Measurements from ENCODE around the gene ITGA4.
"Not testable (repeated sequence)": the region's sequence is repeated elsewhere in the genome, so short reads cannot be mapped to it uniquely, and the experiment has no call there.

The ITGA4 gene

GRCh38 chr2:181457121-181457740 is at the start of gene ITGA4:
Gene ITGA4, plus strand, starts transcription at chr2:181457386. Its CDS starts 269 bp downstream, at chr2:181457655.
- peak; percentile 70 to 77 for DNase-seq (ENCODE audit: low read depth in 2 of 2, low spot score in 1 of 2)

- no peak for DNase-seq (ENCODE audit: low read depth in 2 of 2, low spot score in 1 of 2)
Measured at GRCh38 chr2:181408861-181409260, 48.3 kb upstream of the ITGA4 start.

- no peak for DNase-seq (ENCODE audit: low read depth in 2 of 2, low spot score in 1 of 2)
Measured at GRCh38 chr2:181411105-181411849, 45.9 kb upstream of the ITGA4 start.

- no peak for DNase-seq (ENCODE audit: low read depth in 2 of 2, low spot score in 1 of 2)
Measured at GRCh38 chr2:181419129-181419855, 37.9 kb upstream of the ITGA4 start.

- DNase-seq (ENCODE audit: low read depth in 2 of 2, low spot score in 1 of 2): no peak
Measured at GRCh38 chr2:181420259-181421130, 36.7 kb upstream of the ITGA4 start.

DNA sequence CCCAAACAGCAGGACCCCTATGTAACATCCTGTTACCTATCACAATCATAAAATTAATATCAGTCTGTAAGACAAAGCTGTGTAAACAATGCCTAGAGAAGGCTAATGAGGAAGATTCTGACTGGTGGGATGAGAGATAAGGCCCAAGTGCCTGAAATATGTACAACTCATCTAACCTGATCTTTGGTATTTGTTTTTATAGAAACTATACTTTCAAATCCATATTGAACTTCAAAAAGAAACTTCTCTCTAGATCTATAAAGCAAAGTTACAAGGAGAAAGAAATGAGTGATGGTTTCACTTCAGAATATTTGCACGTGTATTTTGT is 36.1 kb upstream of the ITGA4 start:
- no peak for DNase-seq (ENCODE audit: low read depth in 2 of 2, low spot score in 1 of 2)

DNA sequence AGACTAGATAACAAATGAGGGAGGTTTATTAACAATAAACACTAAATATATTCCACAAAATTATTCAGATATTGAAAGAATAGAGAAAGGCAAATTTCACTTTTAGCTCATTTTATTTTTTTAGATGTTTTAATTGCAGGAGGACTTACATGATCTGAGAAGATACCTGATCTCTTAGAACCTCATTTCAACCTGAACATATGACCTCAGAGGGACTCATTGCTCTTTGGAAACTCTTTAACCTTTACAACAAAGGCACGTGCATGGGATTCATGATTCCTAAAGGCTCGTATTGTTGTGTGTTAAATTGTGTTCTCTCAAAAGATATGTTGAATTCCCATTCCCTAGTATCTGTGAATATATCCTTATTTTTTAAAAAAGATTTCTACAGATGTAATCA is 35.7 kb upstream of the ITGA4 start:
- no peak for DNase-seq (ENCODE audit: low read depth in 2 of 2, low spot score in 1 of 2)

GRCh38 chr2:181426672-181427071 is 30.5 kb upstream of the ITGA4 start:
- DNase-seq (ENCODE audit: low read depth in 2 of 2, low spot score in 1 of 2): no peak

DNA sequence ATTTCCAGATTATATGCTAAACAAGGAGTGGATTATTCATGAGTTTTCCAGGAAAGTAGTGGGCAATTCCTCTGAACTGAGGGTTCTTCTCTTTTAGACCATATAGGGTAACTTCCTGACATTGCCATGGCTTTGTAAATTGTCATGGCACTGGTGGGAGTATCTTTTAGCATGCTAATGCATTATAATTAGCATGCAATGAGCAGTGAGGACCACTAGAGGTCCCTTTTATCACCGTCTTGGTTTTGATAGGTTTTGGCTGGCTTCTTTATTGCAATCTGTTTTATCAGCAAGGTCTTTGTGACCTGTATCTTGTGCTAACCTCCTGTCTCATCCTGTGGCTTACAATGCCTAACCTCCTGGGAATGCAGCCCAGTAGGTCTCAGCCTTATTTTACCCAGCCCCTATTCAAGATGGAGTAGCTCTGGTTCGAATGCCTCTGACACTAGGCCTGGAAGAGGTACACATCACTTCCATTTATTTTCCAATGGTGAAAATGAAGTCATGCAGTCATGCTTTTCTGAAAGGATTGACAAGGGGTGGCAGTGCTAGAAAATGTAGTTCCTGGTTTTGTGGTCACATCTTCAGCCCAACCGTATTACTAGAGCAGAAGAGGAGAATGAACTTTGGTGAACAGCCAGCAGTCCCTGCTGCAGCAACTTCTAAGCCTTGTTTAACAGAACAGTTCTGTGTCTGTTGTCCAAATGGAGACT is 26.6 kb upstream of the ITGA4 start:
- DNase-seq (ENCODE audit: low read depth in 2 of 2, low spot score in 1 of 2): no peak

GRCh38 chr2:181431674-181432073 is 25.5 kb upstream of the ITGA4 start:
- DNase-seq (ENCODE audit: low read depth in 2 of 2, low spot score in 1 of 2): no peak

GRCh38 chr2:181438261-181438660 is 18.9 kb upstream of the ITGA4 start:
- DNase-seq (ENCODE audit: low read depth in 2 of 2, low spot score in 1 of 2): no peak

GRCh38 chr2:181440344-181440743 is 16.8 kb upstream of the ITGA4 start:
- DNase-seq (ENCODE audit: low read depth in 2 of 2, low spot score in 1 of 2): no peak

- no peak for DNase-seq (ENCODE audit: low read depth in 2 of 2, low spot score in 1 of 2)
Measured at GRCh38 chr2:181440919-181441318, 16.3 kb upstream of the ITGA4 start.

GRCh38 chr2:181441670-181442069 is 15.5 kb upstream of the ITGA4 start:
- no peak for DNase-seq (ENCODE audit: low read depth in 2 of 2, low spot score in 1 of 2)

DNA sequence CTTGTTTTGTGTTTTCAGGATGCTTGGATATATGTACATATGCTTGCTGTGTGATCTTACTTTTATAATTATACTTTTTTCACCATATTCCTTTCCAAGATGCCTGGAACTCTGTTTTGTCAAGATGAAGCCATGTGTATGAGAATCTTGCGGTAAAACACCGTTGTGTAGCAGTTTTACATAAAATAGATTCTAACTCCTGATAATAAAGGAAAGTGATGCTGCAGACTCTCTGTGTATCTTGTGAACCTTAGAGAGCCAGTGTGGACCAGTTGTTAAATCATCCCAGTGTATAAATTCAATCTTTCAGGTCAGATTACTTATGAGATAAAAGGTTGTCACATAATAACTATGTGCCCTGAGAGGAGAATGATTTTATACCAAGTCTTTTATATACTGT is 12.5 kb upstream of the ITGA4 start:
- no peak for DNase-seq (ENCODE audit: low read depth in 2 of 2, low spot score in 1 of 2)

DNA sequence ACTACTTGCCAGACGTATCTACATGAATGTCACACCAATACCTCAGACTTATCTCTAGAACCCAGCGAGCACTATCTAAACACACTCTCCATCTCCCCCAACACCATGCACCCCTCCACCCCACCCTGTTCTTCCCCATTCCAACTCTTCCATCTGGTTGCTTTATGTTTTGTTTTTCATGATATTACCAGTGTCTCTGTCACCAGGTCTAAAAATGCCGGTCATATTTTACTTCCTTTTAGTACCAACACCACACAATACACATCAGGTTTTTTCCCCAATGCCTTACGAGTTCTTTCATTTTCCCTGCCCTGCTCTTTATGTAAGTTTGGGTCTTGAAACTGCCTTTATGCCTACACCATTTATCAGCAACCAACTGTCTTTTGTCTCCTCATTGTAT is 10.2 kb upstream of the ITGA4 start:
- no peak for DNase-seq (ENCODE audit: low read depth in 2 of 2, low spot score in 1 of 2)

DNA sequence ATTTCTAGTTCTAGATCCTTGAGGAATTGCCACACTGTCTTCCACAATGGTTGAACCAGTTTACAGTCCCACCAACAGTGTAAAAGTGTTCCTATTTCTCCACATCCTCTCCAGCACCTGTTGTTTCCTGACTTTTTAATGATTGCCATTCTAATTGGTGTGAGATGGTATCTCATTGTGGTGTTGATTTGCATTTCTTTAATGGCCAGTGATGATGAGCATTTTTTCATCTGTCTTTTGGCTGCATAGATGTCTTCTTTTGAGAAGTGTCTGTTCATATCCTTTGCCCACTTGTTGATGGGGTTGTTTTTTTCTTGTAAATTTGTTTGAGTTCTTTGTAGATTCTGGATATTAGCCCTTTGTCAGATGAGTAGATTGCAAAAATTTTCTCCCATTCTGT is 7.9 kb upstream of the ITGA4 start:
- not testable (repeated sequence) for DNase-seq (ENCODE audit: low read depth in 2 of 2, low spot score in 1 of 2)

- DNase-seq (ENCODE audit: low read depth in 2 of 2, low spot score in 1 of 2): no peak
Measured at GRCh38 chr2:181454686-181455450, 2.3 kb upstream of the ITGA4 start.

DNA sequence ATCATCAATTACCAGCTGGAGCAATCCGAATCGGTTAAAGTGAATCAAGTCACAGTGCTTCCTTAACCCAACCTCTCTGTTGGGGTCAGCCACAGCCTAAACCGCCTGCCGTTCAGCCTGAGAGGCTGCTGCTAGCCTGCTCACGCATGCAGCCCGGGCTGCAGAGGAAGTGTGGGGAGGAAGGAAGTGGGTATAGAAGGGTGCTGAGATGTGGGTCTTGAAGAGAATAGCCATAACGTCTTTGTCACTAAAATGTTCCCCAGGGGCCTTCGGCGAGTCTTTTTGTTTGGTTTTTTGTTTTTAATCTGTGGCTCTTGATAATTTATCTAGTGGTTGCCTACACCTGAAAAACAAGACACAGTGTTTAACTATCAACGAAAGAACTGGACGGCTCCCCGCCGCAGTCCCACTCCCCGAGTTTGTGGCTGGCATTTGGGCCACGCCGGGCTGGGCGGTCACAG is 496 bp upstream of the ITGA4 start:
- DNase-seq (ENCODE audit: low read depth in 2 of 2, low spot score in 1 of 2): peak; percentile 42 to 44

Data from stimulated activated CD8-positive, alpha-beta memory T cell treated with anti-CD3 and anti-CD28 coated beads, Interleukin-4, amount 100 ng/mL, for 1 hour (primary cell).